PC-9 (cell line): ENCODE measurements around the gene CTSW.

Experiments
- EZH2 ChIP-seq: fragments of 200-600 bp; sonication (generic); IDR thresholded peaks from 2 replicates; pipeline ENCODE4 v1.8.0; 2017; ENCODE audit warnings: antibody characterized with exemption, low read depth
- TF ChIP-seq, protein P1 (sequence below): fragments of 200-600 bp; sonication (generic); conservative IDR thresholded peaks from 2 replicates; pipeline ENCODE4 v1.6.1; 2017; ENCODE audit warnings: mixed run types, antibody characterized with exemption, mild to moderate bottlenecking, moderate library complexity

DNA sequence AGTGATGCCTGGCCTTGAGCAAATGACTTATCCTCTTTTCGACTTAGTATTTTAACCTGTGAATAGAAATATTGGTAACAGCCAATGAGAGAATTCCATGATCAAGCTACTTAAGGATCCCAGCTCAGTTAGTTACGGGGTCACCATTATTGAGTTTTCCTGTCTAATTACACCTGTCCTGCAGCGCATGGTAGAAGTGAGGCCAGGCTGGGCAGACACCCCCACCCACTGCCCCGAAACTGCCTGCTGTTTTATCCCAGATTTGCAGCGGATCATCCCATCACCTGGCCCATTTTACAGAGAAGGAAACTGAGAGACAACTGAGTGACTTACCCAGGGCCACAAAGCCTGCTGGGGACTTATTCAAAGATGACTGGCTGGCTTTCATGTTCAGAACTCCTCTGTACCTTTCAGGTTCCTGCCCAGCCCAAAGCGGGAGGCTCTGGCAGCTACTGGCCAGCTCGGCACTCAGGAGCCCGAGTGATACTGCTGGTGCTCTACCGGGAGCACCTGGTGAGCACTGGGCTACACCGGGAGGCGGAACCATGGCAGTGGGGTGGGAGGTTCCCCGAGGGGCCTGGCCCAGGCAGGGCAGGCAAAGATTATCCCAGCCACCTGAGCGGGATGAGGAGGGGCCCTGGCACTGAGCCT lies 18.0 kb upstream of the CTSW start:
- TF ChIP-seq, protein P1, sequence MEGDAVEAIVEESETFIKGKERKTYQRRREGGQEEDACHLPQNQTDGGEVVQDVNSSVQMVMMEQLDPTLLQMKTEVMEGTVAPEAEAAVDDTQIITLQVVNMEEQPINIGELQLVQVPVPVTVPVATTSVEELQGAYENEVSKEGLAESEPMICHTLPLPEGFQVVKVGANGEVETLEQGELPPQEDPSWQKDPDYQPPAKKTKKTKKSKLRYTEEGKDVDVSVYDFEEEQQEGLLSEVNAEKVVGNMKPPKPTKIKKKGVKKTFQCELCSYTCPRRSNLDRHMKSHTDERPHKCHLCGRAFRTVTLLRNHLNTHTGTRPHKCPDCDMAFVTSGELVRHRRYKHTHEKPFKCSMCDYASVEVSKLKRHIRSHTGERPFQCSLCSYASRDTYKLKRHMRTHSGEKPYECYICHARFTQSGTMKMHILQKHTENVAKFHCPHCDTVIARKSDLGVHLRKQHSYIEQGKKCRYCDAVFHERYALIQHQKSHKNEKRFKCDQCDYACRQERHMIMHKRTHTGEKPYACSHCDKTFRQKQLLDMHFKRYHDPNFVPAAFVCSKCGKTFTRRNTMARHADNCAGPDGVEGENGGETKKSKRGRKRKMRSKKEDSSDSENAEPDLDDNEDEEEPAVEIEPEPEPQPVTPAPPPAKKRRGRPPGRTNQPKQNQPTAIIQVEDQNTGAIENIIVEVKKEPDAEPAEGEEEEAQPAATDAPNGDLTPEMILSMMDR = no peak
- TF ChIP-seq EZH2 = no peak
